ENCODE results near the gene SLCO2A1. TPM values are rescaled to one million over a fixed set of nuclear protein-coding genes. Genes with fewer than 3 reads are reported as not detected.

The SLCO2A1 gene
- total RNA-seq, 2 experiments from 2014 or later: not detected

GRCh38 chr3:133958071-133958805 is 71.5 kb downstream of the SLCO2A1 start:
- intact Hi-C loops (cut with micrococcal nuclease): no loop called here
- H3K27ac Mint-ChIP-seq: no peak overlapping the region
- H3K27me3 Mint-ChIP-seq (ENCODE audit: low read depth): no peaks in the 10 kb centered on the region
- no peaks in the 10 kb centered on the region for H3K4me1 Mint-ChIP-seq (ENCODE audit: low read depth)
- DNase-seq: no peak
- no peaks in the 10 kb centered on the region for H3K36me3 Mint-ChIP-seq (ENCODE audit: low read depth)
- H3K9me3 Mint-ChIP-seq: no peaks in the 10 kb centered on the region
- CTCF ChIA-PET: no interaction called here
- no peak overlapping the region for H3K4me3 Mint-ChIP-seq

- CTCF ChIA-PET: no interaction called here
- intact Hi-C loops (cut with micrococcal nuclease): no loop called here
- no peak overlapping the region for H3K4me3 Mint-ChIP-seq
Observed at GRCh38 chr3:133956982-133957381, 72.7 kb downstream of the SLCO2A1 start.

GRCh38 chr3:133956353-133956752 is 73.4 kb downstream of the SLCO2A1 start:
- Mint-ChIP-seq H3K9me3 (no peaks in the 10 kb centered on the region), H3K27ac (no peak overlapping the region), H3K4me1 (ENCODE audit: low read depth) (no peaks in the 10 kb centered on the region), H3K4me3 (no peak overlapping the region), H3K27me3 (ENCODE audit: low read depth) (no peaks in the 10 kb centered on the region), H3K36me3 (ENCODE audit: low read depth) (no peaks in the 10 kb centered on the region)
- intact Hi-C loops (cut with micrococcal nuclease): no loop called here
- CTCF ChIA-PET: no interaction called here
- DNase-seq: no peak

More at GRCh38 chr3:133956982-133957381, 72.7 kb downstream of the SLCO2A1 start:
- DNase-seq: no peak
- Mint-ChIP-seq H3K9me3 (no peaks in the 10 kb centered on the region), H3K36me3 (ENCODE audit: low read depth) (no peaks in the 10 kb centered on the region), H3K27ac (no peak overlapping the region), H3K27me3 (ENCODE audit: low read depth) (no peaks in the 10 kb centered on the region), H3K4me1 (ENCODE audit: low read depth) (no peaks in the 10 kb centered on the region)

GRCh38 chr3:133955892-133956291 is 73.8 kb downstream of the SLCO2A1 start:
- Mint-ChIP-seq H3K4me1 (ENCODE audit: low read depth) (no peaks in the 10 kb centered on the region), H3K9me3 (no peaks in the 10 kb centered on the region), H3K4me3 (no peak overlapping the region), H3K27me3 (ENCODE audit: low read depth) (no peaks in the 10 kb centered on the region), H3K36me3 (ENCODE audit: low read depth) (no peaks in the 10 kb centered on the region), H3K27ac (no peak overlapping the region)
- intact Hi-C loops (cut with micrococcal nuclease): no loop called here
- CTCF ChIA-PET: interaction anchor here (0.6 kb wide), 1 partner anchor 138 kb away, joined by 3 read pairs; no protein-coding TSS in a partner anchor
- no peak for DNase-seq

GRCh38 chr3:133954717-133955360 is 74.9 kb downstream of the SLCO2A1 start:
- H3K36me3 Mint-ChIP-seq (ENCODE audit: low read depth): no peaks in the 10 kb centered on the region
- no peak overlapping the region for H3K4me3 Mint-ChIP-seq
- CTCF ChIA-PET: interaction anchor here (0.6 kb wide), 1 partner anchor 137 kb away, joined by 3 read pairs; no protein-coding TSS in a partner anchor
- no peaks in the 10 kb centered on the region for H3K9me3 Mint-ChIP-seq
- no peak overlapping the region for H3K27ac Mint-ChIP-seq
- intact Hi-C loops (cut with micrococcal nuclease): no loop called here
- H3K4me1 Mint-ChIP-seq (ENCODE audit: low read depth): no peaks in the 10 kb centered on the region
- DNase-seq: no peak
- H3K27me3 Mint-ChIP-seq (ENCODE audit: low read depth): no peaks in the 10 kb centered on the region

GRCh38 chr3:133953297-133953696 is 76.4 kb downstream of the SLCO2A1 start:
- DNase-seq: no peak
- intact Hi-C loops (cut with micrococcal nuclease): no loop called here
- Mint-ChIP-seq H3K4me1 (ENCODE audit: low read depth) (no peaks in the 10 kb centered on the region), H3K27ac (no peak overlapping the region), H3K27me3 (ENCODE audit: low read depth) (no peaks in the 10 kb centered on the region), H3K9me3 (no peaks in the 10 kb centered on the region), H3K4me3 (no peak overlapping the region), H3K36me3 (ENCODE audit: low read depth) (no peaks in the 10 kb centered on the region)
- CTCF ChIA-PET: no interaction called here

GRCh38 chr3:133949438-133949837 is 80.3 kb downstream of the SLCO2A1 start:
- no peaks in the 10 kb centered on the region for H3K36me3 Mint-ChIP-seq (ENCODE audit: low read depth)
- H3K4me3 Mint-ChIP-seq: no peak overlapping the region
- no peaks in the 10 kb centered on the region for H3K9me3 Mint-ChIP-seq
- no peaks in the 10 kb centered on the region for H3K27me3 Mint-ChIP-seq (ENCODE audit: low read depth)
- intact Hi-C loops (cut with micrococcal nuclease): no loop called here
- H3K4me1 Mint-ChIP-seq (ENCODE audit: low read depth): peaks cover 4% of the 10 kb centered on the region
- DNase-seq: no peak
- CTCF ChIA-PET: interaction anchor here (1.2 kb wide), 1 partner anchor 24 kb away, joined by 4 read pairs; no protein-coding TSS in a partner anchor
- H3K27ac Mint-ChIP-seq: no peak overlapping the region

GRCh38 chr3:133948996-133949395 is 80.7 kb downstream of the SLCO2A1 start:
- peaks cover 2% of the 10 kb centered on the region for H3K27me3 Mint-ChIP-seq (ENCODE audit: low read depth)
- no peak for DNase-seq
- H3K27ac Mint-ChIP-seq: no peak overlapping the region
- H3K4me1 Mint-ChIP-seq (ENCODE audit: low read depth): peaks cover 6% of the 10 kb centered on the region
- no peak overlapping the region for H3K4me3 Mint-ChIP-seq
- intact Hi-C loops (cut with micrococcal nuclease): no loop called here
- CTCF ChIA-PET: interaction anchor here (1.2 kb wide), 1 partner anchor 23 kb away, joined by 4 read pairs; no protein-coding TSS in a partner anchor
- no peaks in the 10 kb centered on the region for H3K9me3 Mint-ChIP-seq
- H3K36me3 Mint-ChIP-seq (ENCODE audit: low read depth): no peaks in the 10 kb centered on the region

GRCh38 chr3:133948131-133948810 is 81.5 kb downstream of the SLCO2A1 start:
- CTCF ChIA-PET: no interaction called here
- Mint-ChIP-seq H3K27me3 (ENCODE audit: low read depth) (peaks cover 3% of the 10 kb centered on the region), H3K9me3 (no peaks in the 10 kb centered on the region), H3K4me3 (no peak overlapping the region), H3K27ac (no peak overlapping the region), H3K4me1 (ENCODE audit: low read depth) (peaks cover 9% of the 10 kb centered on the region), H3K36me3 (ENCODE audit: low read depth) (no peaks in the 10 kb centered on the region)
- intact Hi-C loops (cut with micrococcal nuclease): no loop called here
- DNase-seq: no peak

- Mint-ChIP-seq H3K4me1 (ENCODE audit: low read depth) (peaks cover 14% of the 10 kb centered on the region), H3K9me3 (no peaks in the 10 kb centered on the region), H3K4me3 (no peak overlapping the region), H3K27ac (no peak overlapping the region), H3K27me3 (ENCODE audit: low read depth) (peaks cover 6% of the 10 kb centered on the region), H3K36me3 (ENCODE audit: low read depth) (no peaks in the 10 kb centered on the region)
- DNase-seq: no peak
- CTCF ChIA-PET: no interaction called here
- intact Hi-C loops (cut with micrococcal nuclease): no loop called here
Observed at GRCh38 chr3:133945381-133946095, 84.2 kb downstream of the SLCO2A1 start.

GRCh38 chr3:133944641-133945380 is 84.9 kb downstream of the SLCO2A1 start:
- DNase-seq: no peak
- no peaks in the 10 kb centered on the region for H3K9me3 Mint-ChIP-seq
- no peak overlapping the region for H3K27ac Mint-ChIP-seq
- H3K4me3 Mint-ChIP-seq: no peak overlapping the region
- CTCF ChIA-PET: no interaction called here
- H3K4me1 Mint-ChIP-seq (ENCODE audit: low read depth): peaks cover 14% of the 10 kb centered on the region
- no peaks in the 10 kb centered on the region for H3K36me3 Mint-ChIP-seq (ENCODE audit: low read depth)
- intact Hi-C loops (cut with micrococcal nuclease): loop anchor here (5.0 kb wide), 1 partner anchor 82 kb away; the partner anchor contains the start of gene SLCO2A1
- H3K27me3 Mint-ChIP-seq (ENCODE audit: low read depth): peaks cover 6% of the 10 kb centered on the region

All from activated naive CD4-positive, alpha-beta T cell treated with anti-CD3 and anti-CD28 coated beads for 36 hours (primary cell).